Suprapubic skin (tissue), 3 donors: ENCODE results near the gene AKAP8L.

Source experiments
- POLR2A ChIP-seq, 2 donors: fragments of 450-650 bp; IDR thresholded peaks; one replicate each; pipeline ENCODE4 v1.6.1; 2017; ENCODE audit warnings: antibody characterized with exemption in 2 of 2, mild to moderate bottlenecking in 2 of 2, moderate library complexity in 2 of 2
- TF ChIP-seq, protein P1 (sequence below), 2 donors: fragments of 200-600 bp in 1 of 2; fragments of 450-650 bp in 1 of 2; sonication (generic) in 1 of 2; IDR thresholded peaks; one replicate each; pipeline ENCODE4 v1.5.1; 2016 to 2019; ENCODE audit warnings: antibody characterized with exemption in 2 of 2, mild to moderate bottlenecking in 1 of 2, moderate library complexity in 1 of 2

- TF ChIP-seq, protein P1, sequence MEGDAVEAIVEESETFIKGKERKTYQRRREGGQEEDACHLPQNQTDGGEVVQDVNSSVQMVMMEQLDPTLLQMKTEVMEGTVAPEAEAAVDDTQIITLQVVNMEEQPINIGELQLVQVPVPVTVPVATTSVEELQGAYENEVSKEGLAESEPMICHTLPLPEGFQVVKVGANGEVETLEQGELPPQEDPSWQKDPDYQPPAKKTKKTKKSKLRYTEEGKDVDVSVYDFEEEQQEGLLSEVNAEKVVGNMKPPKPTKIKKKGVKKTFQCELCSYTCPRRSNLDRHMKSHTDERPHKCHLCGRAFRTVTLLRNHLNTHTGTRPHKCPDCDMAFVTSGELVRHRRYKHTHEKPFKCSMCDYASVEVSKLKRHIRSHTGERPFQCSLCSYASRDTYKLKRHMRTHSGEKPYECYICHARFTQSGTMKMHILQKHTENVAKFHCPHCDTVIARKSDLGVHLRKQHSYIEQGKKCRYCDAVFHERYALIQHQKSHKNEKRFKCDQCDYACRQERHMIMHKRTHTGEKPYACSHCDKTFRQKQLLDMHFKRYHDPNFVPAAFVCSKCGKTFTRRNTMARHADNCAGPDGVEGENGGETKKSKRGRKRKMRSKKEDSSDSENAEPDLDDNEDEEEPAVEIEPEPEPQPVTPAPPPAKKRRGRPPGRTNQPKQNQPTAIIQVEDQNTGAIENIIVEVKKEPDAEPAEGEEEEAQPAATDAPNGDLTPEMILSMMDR (IDR thresholded peaks at IDR 0.05): no peak
- TF ChIP-seq POLR2A (IDR thresholded peaks at IDR 0.05): no peak
Measured at GRCh38 chr19:15456871-15457700, 38.3 kb upstream of the AKAP8L start.
